Neural crest cell (in vitro differentiated cells): ENCODE measurements around the gene RTCB. TPM values are rescaled to one million over a fixed set of nuclear protein-coding genes. Genes with fewer than 3 reads are reported as not detected.

Experiments used
- DNase-seq: peaks from one replicate; pipeline ENCODE4 v3.0.0; 2021; ENCODE audit warnings: low read depth, mixed read lengths, low spot score
- H3K27ac Mint-ChIP-seq: one replicate; pipeline ENCODE4 v1.8.0; 2021; ENCODE audit warnings: mild to moderate bottlenecking, mixed read lengths; ENCODE audit not compliant: unreplicated experiment
- H3K27me3 Mint-ChIP-seq: 2 replicates; pipeline ENCODE4 v1.8.0; 2021; ENCODE audit warnings: low read depth, mild to moderate bottlenecking, mixed read lengths
- H3K36me3 Mint-ChIP-seq: 2 replicates; pipeline ENCODE4 v1.8.0; 2021; ENCODE audit warnings: low read depth, mild to moderate bottlenecking, mixed read lengths
- H3K4me1 Mint-ChIP-seq: 2 replicates; pipeline ENCODE4 v1.8.0; 2021; ENCODE audit warnings: mixed read lengths
- H3K4me3 Mint-ChIP-seq: one replicate; pipeline ENCODE4 v1.8.0; 2021; ENCODE audit warnings: mild to moderate bottlenecking, mixed read lengths
- H3K9me3 Mint-ChIP-seq: 2 replicates; pipeline ENCODE4 v1.8.0; 2021; ENCODE audit warnings: mixed read lengths
- CTCF ChIP-seq: fragments of 200-600 bp; sonication (generic); conservative IDR thresholded peaks from 2 replicates; pipeline ENCODE4 v1.5.0; 2021; ENCODE audit warnings: antibody characterized with exemption, mild to moderate bottlenecking
- total RNA-seq: library from RNA; stranded (reverse); gene quantifications from 2 replicates; pipeline ENCODE4 v1.2.1, GENCODE V29; 2021

RTCB gene
- total RNA-seq, 1 donor from 2014 or later, result 117 TPM

GRCh38 chr22:32430352-32430751 lies 18.3 kb upstream of the RTCB start:
- Mint-ChIP-seq H3K4me1 (no peaks in the 10 kb centered on the region), H3K9me3 (no peaks in the 10 kb centered on the region), H3K27ac (no peak overlapping the region), H3K36me3 (no peaks in the 10 kb centered on the region), H3K27me3 (peaks cover 56% of the 10 kb centered on the region), H3K4me3 (no peak overlapping the region)
- no peak for DNase-seq
- no peak for TF ChIP-seq CTCF

GRCh38 chr22:32426881-32427280 lies 14.8 kb upstream of the RTCB start:
- Mint-ChIP-seq H3K4me3 (no peak overlapping the region), H3K27me3 (peaks cover 61% of the 10 kb centered on the region), H3K36me3 (no peaks in the 10 kb centered on the region), H3K27ac (no peak overlapping the region), H3K9me3 (no peaks in the 10 kb centered on the region), H3K4me1 (no peaks in the 10 kb centered on the region)
- no peak for TF ChIP-seq CTCF
- DNase-seq, result no peak

- H3K27me3 Mint-ChIP-seq, result peaks cover 84% of the 10 kb centered on the region
- TF ChIP-seq CTCF, result no peak
- H3K4me3 Mint-ChIP-seq, result no peak overlapping the region
- H3K27ac Mint-ChIP-seq, result no peak overlapping the region
- H3K4me1 Mint-ChIP-seq, result no peaks in the 10 kb centered on the region
- H3K36me3 Mint-ChIP-seq, result no peaks in the 10 kb centered on the region
- no peaks in the 10 kb centered on the region for H3K9me3 Mint-ChIP-seq
- DNase-seq, result no peak
Observed at GRCh38 chr22:32423664-32424063, 11.6 kb upstream of the RTCB start.

GRCh38 chr22:32422062-32422461 lies 10.0 kb upstream of the RTCB start:
- no peak for TF ChIP-seq CTCF
- no peak overlapping the region for H3K27ac Mint-ChIP-seq
- H3K4me1 Mint-ChIP-seq, result no peaks in the 10 kb centered on the region
- DNase-seq, result no peak
- H3K36me3 Mint-ChIP-seq, result no peaks in the 10 kb centered on the region
- H3K9me3 Mint-ChIP-seq, result no peaks in the 10 kb centered on the region
- H3K27me3 Mint-ChIP-seq, result peaks cover 91% of the 10 kb centered on the region
- no peak overlapping the region for H3K4me3 Mint-ChIP-seq

- H3K27ac Mint-ChIP-seq, result no peak overlapping the region
Observed at GRCh38 chr22:32421484-32421883, 9.4 kb upstream of the RTCB start.

More at GRCh38 chr22:32421484-32421883, 9.4 kb upstream of the RTCB start:
- no peaks in the 10 kb centered on the region for H3K4me1 Mint-ChIP-seq
- no peak for DNase-seq
- TF ChIP-seq CTCF, result no peak
- no peaks in the 10 kb centered on the region for H3K9me3 Mint-ChIP-seq
- no peaks in the 10 kb centered on the region for H3K36me3 Mint-ChIP-seq
- H3K27me3 Mint-ChIP-seq, result peaks cover 94% of the 10 kb centered on the region
- H3K4me3 Mint-ChIP-seq, result no peak overlapping the region
